Putamen (tissue), 1 donor: ENCODE data around the gene MTCL1.

Experiments used
- DNase-seq: peaks from one replicate; pipeline ENCODE4 v3.0.0-alpha.2; 2016; ENCODE audit warnings: low spot score

Gene MTCL1

GRCh38 chr18:8688216-8688800 lies 17.0 kb upstream of the MTCL1 start:
- no peak for DNase-seq

GRCh38 chr18:8688816-8689215 lies 16.5 kb upstream of the MTCL1 start:
- no peak for DNase-seq

GRCh38 chr18:8689517-8689916 lies 15.8 kb upstream of the MTCL1 start:
- no peak for DNase-seq

DNA sequence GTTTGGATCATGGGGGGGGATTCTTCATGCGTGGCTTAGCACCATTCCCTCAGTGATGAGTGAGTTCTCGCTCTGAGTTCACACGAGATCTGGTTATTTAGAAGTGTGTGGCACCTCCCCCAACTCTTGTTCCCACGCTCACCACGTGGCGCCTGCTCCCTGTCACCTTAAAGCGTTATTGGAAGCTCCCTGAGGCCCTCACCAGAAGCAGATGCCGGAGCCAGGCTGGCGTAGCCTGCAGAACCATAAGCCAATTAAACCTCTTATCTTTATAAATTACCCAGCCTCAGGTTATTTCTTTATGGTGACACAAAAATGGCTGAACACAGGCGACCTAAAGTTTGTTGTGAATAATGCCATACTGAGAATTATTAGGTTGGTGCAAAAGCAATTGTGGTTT lies 10.5 kb upstream of the MTCL1 start:
- no peak for DNase-seq

DNA sequence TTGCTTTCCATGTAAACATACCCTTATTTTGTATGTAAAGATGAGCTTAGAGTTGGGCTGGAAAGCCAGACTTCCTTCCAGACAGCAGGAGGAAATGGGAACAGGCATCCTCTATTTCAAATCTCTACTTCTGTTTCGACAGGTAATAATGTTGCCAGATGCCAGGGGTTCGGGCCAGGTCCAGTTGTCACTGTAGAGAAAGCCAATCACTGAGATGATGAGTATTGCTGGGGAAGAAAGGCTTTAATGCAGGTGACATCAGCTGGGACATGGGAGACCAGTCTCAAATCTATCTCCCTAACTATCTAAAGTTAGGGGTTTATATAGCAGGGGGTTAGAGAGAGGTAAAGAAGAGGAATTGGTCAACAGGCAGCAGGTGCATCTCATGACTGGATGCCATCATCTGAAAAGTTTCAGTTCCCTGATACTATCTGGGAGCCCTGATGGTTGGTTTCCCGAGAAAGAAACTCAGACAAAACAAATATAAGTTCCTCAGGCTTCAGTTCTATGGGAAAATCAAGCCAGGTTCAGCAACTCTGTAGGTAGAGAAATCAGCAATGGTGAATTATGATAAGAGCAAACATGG lies 9.3 kb upstream of the MTCL1 start:
- no peak for DNase-seq

DNA sequence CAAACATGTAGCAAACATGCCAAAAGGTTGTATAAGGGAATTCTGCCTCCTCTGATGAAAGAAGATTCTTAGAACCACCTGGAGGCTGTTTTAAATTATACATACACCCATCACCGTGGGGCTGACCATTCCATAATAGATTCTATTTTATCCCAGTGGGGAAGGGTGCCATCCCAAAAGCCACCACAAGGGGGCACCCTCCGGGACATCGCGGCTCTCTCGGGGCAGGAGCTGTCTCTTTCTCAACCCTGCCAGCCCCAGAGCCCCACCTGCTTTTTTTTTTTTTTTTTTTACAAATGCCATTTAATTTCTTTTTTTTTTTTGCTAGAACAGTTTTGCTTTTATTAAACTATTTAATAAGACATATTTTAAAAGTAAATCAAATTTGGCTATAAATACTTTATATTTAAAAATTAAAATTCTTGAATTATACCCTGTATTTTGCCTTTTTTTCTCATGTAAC lies 8.6 kb upstream of the MTCL1 start:
- DNase-seq = peak; percentile 46

GRCh38 chr18:8699126-8699525 lies 6.2 kb upstream of the MTCL1 start:
- DNase-seq = no peak

GRCh38 chr18:8699948-8700347 lies 5.4 kb upstream of the MTCL1 start:
- DNase-seq = no peak

DNA sequence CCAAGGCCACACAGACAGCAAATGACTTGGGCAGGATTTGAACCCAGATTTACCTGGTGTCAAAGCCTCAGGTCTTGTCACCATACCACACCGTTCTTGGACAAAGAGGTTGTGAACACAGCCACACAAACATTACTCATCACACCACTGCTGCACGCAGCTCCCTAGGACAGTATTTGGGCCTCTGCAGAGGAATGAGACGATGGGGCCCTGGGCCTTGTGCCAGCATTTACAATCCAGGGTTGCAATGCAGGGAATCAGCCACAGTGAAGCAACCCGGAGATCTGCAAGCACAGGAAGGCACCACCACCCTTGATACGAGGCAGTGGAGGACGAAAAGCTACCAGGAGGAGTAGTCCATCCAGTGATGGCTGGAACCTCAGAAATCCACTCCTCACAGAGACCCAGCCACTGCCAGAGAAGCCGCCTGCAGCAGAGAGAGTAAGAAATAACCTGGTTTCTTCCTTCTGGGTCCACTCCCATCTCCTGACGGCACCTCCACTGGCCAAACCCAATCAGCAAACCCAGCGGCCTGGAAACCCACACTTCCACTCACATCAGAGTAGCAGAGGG lies 3.7 kb upstream of the MTCL1 start:
- no peak for DNase-seq

GRCh38 chr18:8702668-8703067 lies 2.7 kb upstream of the MTCL1 start:
- DNase-seq = no peak

DNA sequence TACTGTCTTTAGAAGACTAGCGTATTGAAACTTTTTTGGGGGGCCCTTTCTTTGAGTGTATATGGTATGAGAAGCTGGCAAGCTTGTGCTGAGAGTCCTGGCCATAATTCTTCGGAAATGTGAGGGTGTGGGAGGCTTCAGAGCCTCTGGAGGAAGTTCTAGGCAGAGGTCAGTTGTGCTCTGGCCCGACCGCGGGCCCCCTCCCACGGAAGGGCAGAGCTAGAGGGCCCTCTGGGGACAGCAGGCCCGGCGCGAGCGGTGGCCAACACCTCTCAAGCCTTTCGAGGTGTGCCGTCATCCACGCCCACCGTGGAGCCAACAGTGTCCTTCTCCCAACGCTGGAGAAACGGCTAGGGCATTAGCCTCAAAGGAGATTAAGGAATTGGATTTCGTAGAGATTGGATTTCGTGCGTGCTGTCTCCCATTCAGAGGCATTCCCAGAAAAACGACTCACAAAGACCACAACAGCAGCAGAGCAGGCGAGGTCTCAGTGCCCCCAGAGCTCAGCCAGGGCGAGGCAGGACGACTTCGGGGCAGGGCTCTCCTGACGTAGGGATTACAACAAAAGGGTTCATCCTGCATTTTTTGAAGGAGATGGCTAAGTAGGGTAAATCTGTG lies 2.2 kb upstream of the MTCL1 start:
- no peak for DNase-seq

- DNase-seq = no peak
Observed at GRCh38 chr18:8703781-8704301, 1.5 kb upstream of the MTCL1 start.

- DNase-seq = peak; percentile 92
Observed at GRCh38 chr18:8704361-8705237, 757 bp upstream of the MTCL1 start.

DNA sequence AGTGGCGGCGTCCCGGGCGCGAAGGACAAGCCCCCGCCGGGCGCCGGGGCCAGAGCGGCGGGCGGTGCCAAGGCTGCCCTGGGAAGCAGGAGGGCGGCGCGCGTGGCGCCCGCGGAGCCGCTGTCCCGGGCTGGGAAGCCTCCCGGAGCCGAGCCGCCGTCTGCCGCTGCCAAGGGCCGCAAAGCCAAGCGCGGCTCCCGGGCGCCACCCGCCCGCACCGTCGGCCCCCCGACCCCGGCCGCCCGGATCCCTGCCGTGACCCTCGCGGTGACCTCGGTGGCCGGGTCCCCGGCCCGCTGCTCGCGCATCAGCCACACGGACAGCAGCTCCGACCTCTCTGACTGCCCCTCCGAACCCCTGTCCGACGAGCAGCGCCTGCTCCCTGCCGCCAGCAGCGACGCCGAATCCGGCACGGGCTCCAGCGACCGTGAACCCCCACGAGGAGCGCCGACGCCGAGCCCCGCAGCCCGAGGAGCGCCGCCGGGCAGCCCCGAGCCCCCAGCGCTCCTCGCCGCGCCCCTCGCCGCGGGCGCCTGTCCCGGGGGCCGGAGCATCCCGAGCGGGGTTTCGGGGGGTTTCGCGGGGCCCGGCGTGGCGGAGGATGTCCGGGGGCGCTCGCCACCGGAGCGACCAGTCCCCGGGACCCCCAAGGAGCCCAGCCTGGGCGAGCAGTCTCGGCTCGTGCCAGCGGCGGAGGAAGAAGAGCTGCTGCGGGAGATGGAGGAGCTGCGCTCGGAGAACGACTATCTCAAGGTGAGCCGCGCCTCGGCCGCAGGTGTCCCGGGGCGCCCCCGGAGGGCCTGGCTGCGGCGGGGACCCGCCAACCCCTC lies 820 bp downstream of the MTCL1 start:
- no peak for DNase-seq

DNA sequence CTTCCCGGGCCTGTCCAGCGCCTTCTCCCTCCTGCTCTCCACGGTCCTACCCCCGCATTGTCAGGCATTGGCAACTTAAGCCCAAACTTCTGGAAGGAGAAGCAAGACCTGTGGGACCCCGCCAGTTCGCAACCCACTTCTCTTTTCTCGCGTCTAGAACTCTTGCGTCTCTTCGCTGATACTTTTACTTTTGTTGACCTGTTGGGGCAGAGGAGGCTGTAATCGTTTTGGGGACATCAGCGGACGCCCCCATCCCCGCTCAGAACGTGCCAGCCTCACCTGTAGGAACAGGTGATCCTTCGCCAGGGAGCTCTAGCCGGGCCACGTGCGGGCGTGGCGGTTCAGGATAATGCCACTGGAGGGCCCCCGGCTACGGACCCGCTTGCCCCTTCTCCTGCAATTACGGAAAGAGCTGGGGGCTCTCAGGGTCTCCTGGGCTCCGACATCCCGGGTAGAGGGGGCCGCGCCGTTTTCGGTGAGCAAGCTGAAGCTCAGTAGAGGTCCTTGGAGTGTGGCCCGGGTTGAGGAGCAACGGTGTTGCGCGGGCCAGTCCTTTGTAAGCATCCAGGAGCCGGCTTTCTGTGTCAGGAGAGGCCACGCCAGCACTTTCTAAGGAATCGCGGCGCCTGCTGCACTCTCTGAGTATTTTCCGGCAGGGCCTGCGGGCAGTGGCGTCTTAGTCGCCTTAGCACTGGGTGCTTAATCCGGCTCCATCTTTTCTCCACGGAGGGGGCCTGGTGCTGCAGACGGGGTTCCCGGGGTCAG lies 1.6 kb downstream of the MTCL1 start:
- no peak for DNase-seq

GRCh38 chr18:8707556-8708300 lies 2.4 kb downstream of the MTCL1 start:
- peak; percentile 62 for DNase-seq

DNA sequence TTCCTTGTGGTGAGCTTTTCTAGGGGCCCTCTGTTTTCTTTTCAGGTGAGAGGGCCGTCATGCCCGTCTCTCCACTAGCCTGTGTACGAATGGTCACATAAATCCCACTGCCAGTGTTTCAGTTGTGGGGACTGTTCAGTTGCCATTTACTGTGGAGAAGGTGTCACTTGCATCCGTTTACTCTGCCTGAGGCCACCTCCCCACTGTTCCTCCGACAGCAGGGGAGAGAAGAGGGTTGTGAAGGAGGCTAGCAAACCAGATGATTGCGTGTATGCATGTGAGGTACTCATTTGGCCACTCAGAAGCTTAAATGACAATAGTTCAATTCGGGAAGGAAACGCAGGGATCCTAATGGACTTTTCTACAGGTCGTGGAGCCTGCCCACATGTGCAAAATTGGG lies 3.3 kb downstream of the MTCL1 start:
- no peak for DNase-seq

- no peak for DNase-seq
Observed at GRCh38 chr18:8709248-8710059, 4.1 kb downstream of the MTCL1 start.

GRCh38 chr18:8711736-8712135 lies 6.4 kb downstream of the MTCL1 start:
- DNase-seq = no peak
